Liver (tissue), 9 donors: Measurements from ENCODE around the gene NAV2. TPM values are rescaled to one million over a fixed set of nuclear protein-coding genes. Genes with fewer than 3 reads are reported as not detected.
A peak's percentile ranks its signal among the peaks of the same experiment; 100 is the strongest.

ENCODE experiments used
- DNase-seq: peaks from one replicate; pipeline ENCODE4 v3.0.0-alpha.2; 2017; ENCODE audit warnings: low spot score
- H3K27ac ChIP-seq, 2 donors: one replicate each; pipeline ENCODE4 v1.7.0; 2013; ENCODE audit warnings: inconsistent platforms in 2 of 2, low read length in 2 of 2, control low read depth in 1 of 2, low read depth in 1 of 2, mild to moderate bottlenecking in 1 of 2
- H3K27me3 ChIP-seq, 4 donors: one replicate each; pipeline versions ENCODE4 v1.6.1 to v1.7.0; 2013; ENCODE audit warnings: low read length in 3 of 4, inconsistent platforms in 1 of 4, mild to moderate bottlenecking in 1 of 4, moderate library complexity in 1 of 4; ENCODE audit not compliant: control insufficient read depth in 4 of 4, insufficient read depth in 4 of 4
- H3K36me3 ChIP-seq, 4 donors: one replicate each; pipeline versions ENCODE4 v1.6.1 to v1.7.0; 2013; ENCODE audit warnings: low read length in 3 of 4, mild to moderate bottlenecking in 3 of 4, low read depth in 1 of 4, moderate library complexity in 1 of 4; ENCODE audit not compliant: control insufficient read depth in 4 of 4, insufficient read depth in 3 of 4
- H3K4me1 ChIP-seq, 4 donors: one replicate each; pipeline versions ENCODE4 v1.6.1 to v1.7.0; 2013; ENCODE audit warnings: low read length in 3 of 4, mild to moderate bottlenecking in 3 of 4, moderate library complexity in 1 of 4; ENCODE audit not compliant: control insufficient read depth in 4 of 4, insufficient read depth in 4 of 4
- H3K4me3 ChIP-seq, 3 donors: one replicate each; pipeline versions ENCODE4 v1.6.1 to v1.7.0; 2013; ENCODE audit warnings: low read length in 3 of 3, control low read depth in 1 of 3, low read depth in 1 of 3, mild to moderate bottlenecking in 1 of 3
- H3K9ac ChIP-seq, 2 donors: one replicate each; pipeline ENCODE4 v1.7.0; 2013; ENCODE audit warnings: low read length in 2 of 2, mild to moderate bottlenecking in 2 of 2, moderate library complexity in 2 of 2, control low read depth in 1 of 2, low read depth in 1 of 2
- H3K9me3 ChIP-seq, 4 donors: one replicate each; pipeline versions ENCODE4 v1.6.1 to v1.7.0; 2013; ENCODE audit warnings: low read length in 3 of 4; ENCODE audit not compliant: control insufficient read depth in 4 of 4
- ATF3 ChIP-seq: IDR thresholded peaks from 2 replicates; pipeline ENCODE4 v1.6.1; 2016; ENCODE audit warnings: antibody characterized with exemption
- CTCF ChIP-seq: fragments of 150-350 bp; IDR thresholded peaks from 2 replicates; pipeline ENCODE4 v1.5.1; 2017; ENCODE audit warnings: improper control_type of control experiment, low read depth, low read length; ENCODE audit not compliant: missing input control
- EGR1 ChIP-seq, 2 donors: IDR thresholded peaks; 2 replicates each; pipeline ENCODE4 v1.6.1; 2016 to 2018; ENCODE audit warnings: antibody characterized with exemption in 2 of 2, low read depth in 2 of 2
- FOXA1 ChIP-seq: IDR thresholded peaks from 2 replicates; pipeline ENCODE4 v1.6.1; 2016; ENCODE audit warnings: antibody characterized with exemption
- FOXA2 ChIP-seq: IDR thresholded peaks from 2 replicates; pipeline ENCODE4 v1.6.1; 2016; ENCODE audit warnings: antibody characterized with exemption
- GABPA ChIP-seq, 2 donors: IDR thresholded peaks in 1 of 2; conservative IDR thresholded peaks in 1 of 2; 2 replicates each; pipeline ENCODE4 v1.6.1; 2016; ENCODE audit warnings: antibody characterized with exemption in 2 of 2, mild to moderate bottlenecking in 1 of 2, moderate library complexity in 1 of 2
- JUND ChIP-seq, 2 donors: IDR thresholded peaks; 2 replicates each; pipeline ENCODE4 v1.6.1; 2016; ENCODE audit warnings: antibody characterized with exemption in 2 of 2
- RAD21 ChIP-seq, 2 donors: IDR thresholded peaks; 2 replicates each; pipeline ENCODE4 v1.6.1; 2016; ENCODE audit warnings: antibody characterized with exemption in 2 of 2, mild to moderate bottlenecking in 2 of 2
- RXRA ChIP-seq, 2 donors: IDR thresholded peaks; 2 replicates each; pipeline ENCODE4 v1.6.1; 2017 to 2018; ENCODE audit warnings: antibody characterized with exemption in 2 of 2, mild to moderate bottlenecking in 1 of 2
- TAF1 ChIP-seq: conservative IDR thresholded peaks from 2 replicates; pipeline ENCODE4 v1.6.1; 2016; ENCODE audit warnings: antibody characterized with exemption, mild to moderate bottlenecking
- WGBS: extraction: QIAGEN DNeasy Blood & Tissue Kit; methylation state at CpG from one replicate; pipeline ENCODE4 v1.1.7; 2013; 5-methylcytosine and 5-hydroxymethylcytosine counted together
- polyA plus RNA-seq, 2 donors: library from polyadenylated mRNA; stranded (reverse) in 1 of 2; unstranded in 1 of 2; fragments of 200-250 nt in 1 of 2; fragments of >200 nt in 1 of 2; fragmentation: Nextera tagmentation in 1 of 2; extraction: Ambion mirVana in 1 of 2; gene quantifications; one replicate each; pipeline versions ENCODE4 v1.2.1 to v1.2.3, GENCODE V29; 2013 to 2015
- total RNA-seq, 2 donors: library from RNA; depleted of rRNA; stranded (reverse); fragments of >200 nt; gene quantifications; one replicate each; pipeline ENCODE4 v1.2.3, GENCODE V29; 2014
- donor health status: healthy.
- donor health status: healthy.
- donor health status: healthy.
- donor health status: healthy.
- donor health status: healthy.

NAV2 gene
- total and polyA plus RNA-seq, 4 donors, result 6.3 to 20.5 (median 11.6) TPM

GRCh38 chr11:19742588-19743292 is 30.1 kb downstream of the NAV2 start:
- 39% methylated on average over 2 of the region's 2 CpGs for WGBS
- H3K4me1 ChIP-seq, result peaks cover 0 to 10% (median 3%) of the 10 kb centered on the region in 4 donors
- peak; percentile 74 for DNase-seq
- TF ChIP-seq RAD21 (IDR thresholded peaks at IDR 0.05) (peak; percentile 100), CTCF (peak; percentile 97), JUND (IDR thresholded peaks at IDR 0.05) (no peak), FOXA1 (peak; percentile 25), ATF3 (no peak), FOXA2 (no peak), RXRA (IDR thresholded peaks at IDR 0.05) (peak in 1 of 2 donors; percentile 36)
- H3K9me3 ChIP-seq, result no peaks in the 10 kb centered on the region
- no peak overlapping the region for H3K27ac ChIP-seq
- H3K36me3 ChIP-seq, result no peaks in the 10 kb centered on the region
- no peak overlapping the region for H3K9ac ChIP-seq
- H3K27me3 ChIP-seq, result no peaks in the 10 kb centered on the region
- no peak overlapping the region for H3K4me3 ChIP-seq

- no peak overlapping the region for H3K4me3 ChIP-seq
- no peaks in the 10 kb centered on the region for H3K9me3 ChIP-seq
- H3K4me1 ChIP-seq, result peaks cover 0 to 10% (median 3%) of the 10 kb centered on the region in 4 donors
- DNase-seq, result no peak
- H3K27me3 ChIP-seq, result no peaks in the 10 kb centered on the region
- TF ChIP-seq RAD21 (IDR thresholded peaks at IDR 0.05) (no peak), CTCF (no peak), GABPA (IDR thresholded peaks at IDR 0.05 in 1 of 2, conservative IDR thresholded peaks at IDR 0.05 in 1 of 2) (no peak), TAF1 (no peak), EGR1 (IDR thresholded peaks at IDR 0.05; ENCODE audit: low read depth in 2 of 2) (no peak), ATF3 (no peak)
- WGBS, result 92% methylated on average over 4 of the region's 4 CpGs
- no peak overlapping the region for H3K27ac ChIP-seq
- H3K9ac ChIP-seq, result no peak overlapping the region
- no peaks in the 10 kb centered on the region for H3K36me3 ChIP-seq
These were observed 31.0 kb downstream of the NAV2 start for GRCh38 chr11:19743622-19744021.

GRCh38 chr11:19744130-19744529 is 31.5 kb downstream of the NAV2 start:
- no peak overlapping the region for H3K27ac ChIP-seq
- peaks cover 0 to 10% (median 3%) of the 10 kb centered on the region in 4 donors for H3K4me1 ChIP-seq
- H3K36me3 ChIP-seq, result no peaks in the 10 kb centered on the region
- H3K9me3 ChIP-seq, result no peaks in the 10 kb centered on the region
- no peak for DNase-seq
- TF ChIP-seq JUND (IDR thresholded peaks at IDR 0.05), result no peak
- H3K4me3 ChIP-seq, result no peak overlapping the region
- no peaks in the 10 kb centered on the region for H3K27me3 ChIP-seq
- H3K9ac ChIP-seq, result no peak overlapping the region
